ENCODE measurements around the gene MTHFD1L.
"Not testable (repeated sequence)": the region's sequence is repeated elsewhere in the genome, so short reads cannot be mapped to it uniquely, and the experiment has no call there.

MTHFD1L gene

GRCh38 chr6:151024597-151024996 lies 159.1 kb downstream of the MTHFD1L start:
- H3K36me3 Mint-ChIP-seq (ENCODE audit: insufficient read depth) = peaks cover 5% of the 10 kb centered on the region

GRCh38 chr6:151025076-151025475 lies 159.6 kb downstream of the MTHFD1L start:
- Mint-ChIP-seq H3K27me3 (no peaks in the 10 kb centered on the region), H3K4me1 (peaks cover 5% of the 10 kb centered on the region), H3K4me3 (no peak overlapping the region), H3K9me3 (peaks cover 5% of the 10 kb centered on the region), H3K27ac (ENCODE audit: low read depth) (no peak overlapping the region), H3K36me3 (ENCODE audit: insufficient read depth) (peaks cover 5% of the 10 kb centered on the region)
- no peak for ATAC-seq (replicated peaks; ENCODE audit: extremely low read depth, poor library complexity, severe bottlenecking)
- no peak for DNase-seq (ENCODE audit: low spot score in 2 of 2)

More at GRCh38 chr6:151024597-151024996, 159.1 kb downstream of the MTHFD1L start:
- Mint-ChIP-seq H3K4me3 (no peak overlapping the region), H3K4me1 (peaks cover 5% of the 10 kb centered on the region), H3K9me3 (peaks cover 5% of the 10 kb centered on the region), H3K27ac (ENCODE audit: low read depth) (no peak overlapping the region), H3K27me3 (no peaks in the 10 kb centered on the region)
- ATAC-seq (replicated peaks; ENCODE audit: extremely low read depth, poor library complexity, severe bottlenecking) (no peak), DNase-seq (ENCODE audit: low spot score in 2 of 2) (no peak)

- no peak for ATAC-seq (replicated peaks; ENCODE audit: extremely low read depth, poor library complexity, severe bottlenecking)
- Mint-ChIP-seq H3K9me3 (peaks cover 5% of the 10 kb centered on the region), H3K4me3 (no peak overlapping the region), H3K36me3 (ENCODE audit: insufficient read depth) (peaks cover 5% of the 10 kb centered on the region), H3K27me3 (no peaks in the 10 kb centered on the region), H3K4me1 (peaks cover 5% of the 10 kb centered on the region), H3K27ac (ENCODE audit: low read depth) (no peak overlapping the region)
- no peak for DNase-seq (ENCODE audit: low spot score in 2 of 2)
These were observed 160.7 kb downstream of the MTHFD1L start for GRCh38 chr6:151026041-151026663.

GRCh38 chr6:151027295-151027747 lies 161.8 kb downstream of the MTHFD1L start:
- ATAC-seq (replicated peaks; ENCODE audit: extremely low read depth, poor library complexity, severe bottlenecking) (no peak), DNase-seq (ENCODE audit: low spot score in 2 of 2) (no peak)
- Mint-ChIP-seq H3K4me1 (peaks cover 5% of the 10 kb centered on the region), H3K4me3 (no peak overlapping the region), H3K27ac (ENCODE audit: low read depth) (no peak overlapping the region), H3K36me3 (ENCODE audit: insufficient read depth) (peaks cover 5% of the 10 kb centered on the region), H3K9me3 (peaks cover 5% of the 10 kb centered on the region), H3K27me3 (no peaks in the 10 kb centered on the region)

- peaks cover 5% of the 10 kb centered on the region for H3K4me1 Mint-ChIP-seq
- H3K36me3 Mint-ChIP-seq (ENCODE audit: insufficient read depth) = peaks cover 1% of the 10 kb centered on the region
- H3K4me3 Mint-ChIP-seq = no peak overlapping the region
- no peak for DNase-seq (ENCODE audit: low spot score in 2 of 2)
- no peaks in the 10 kb centered on the region for H3K27me3 Mint-ChIP-seq
- no peak overlapping the region for H3K27ac Mint-ChIP-seq (ENCODE audit: low read depth)
- no peak for ATAC-seq (replicated peaks; ENCODE audit: extremely low read depth, poor library complexity, severe bottlenecking)
- H3K9me3 Mint-ChIP-seq = peaks cover 5% of the 10 kb centered on the region
These were observed 162.7 kb downstream of the MTHFD1L start for GRCh38 chr6:151027936-151028838.

GRCh38 chr6:151029970-151030369 lies 164.5 kb downstream of the MTHFD1L start:
- Mint-ChIP-seq H3K27me3 (no peaks in the 10 kb centered on the region), H3K4me3 (no peak overlapping the region), H3K9me3 (peaks cover 5% of the 10 kb centered on the region), H3K4me1 (peaks cover 5% of the 10 kb centered on the region), H3K27ac (ENCODE audit: low read depth) (no peak overlapping the region), H3K36me3 (ENCODE audit: insufficient read depth) (peaks cover 1% of the 10 kb centered on the region)
- no peak for DNase-seq (ENCODE audit: low spot score in 2 of 2)
- peak; percentile 32 for ATAC-seq (replicated peaks; ENCODE audit: extremely low read depth, poor library complexity, severe bottlenecking)

GRCh38 chr6:151032034-151032433 lies 166.5 kb downstream of the MTHFD1L start:
- Mint-ChIP-seq H3K9me3 (peaks cover 5% of the 10 kb centered on the region), H3K4me1 (peaks cover 5% of the 10 kb centered on the region), H3K27me3 (no peaks in the 10 kb centered on the region), H3K36me3 (ENCODE audit: insufficient read depth) (peaks cover 3% of the 10 kb centered on the region), H3K4me3 (no peak overlapping the region), H3K27ac (ENCODE audit: low read depth) (no peak overlapping the region)
- ATAC-seq (replicated peaks; ENCODE audit: extremely low read depth, poor library complexity, severe bottlenecking) (no peak), DNase-seq (ENCODE audit: low spot score in 2 of 2) (no peak)

GRCh38 chr6:151034825-151035781 lies 169.6 kb downstream of the MTHFD1L start:
- DNase-seq (ENCODE audit: low spot score in 2 of 2) (no peak), ATAC-seq (replicated peaks; ENCODE audit: extremely low read depth, poor library complexity, severe bottlenecking) (no peak)
- Mint-ChIP-seq H3K9me3 (no peaks in the 10 kb centered on the region), H3K4me1 (no peaks in the 10 kb centered on the region), H3K27ac (ENCODE audit: low read depth) (no peak overlapping the region), H3K36me3 (ENCODE audit: insufficient read depth) (peaks cover 8% of the 10 kb centered on the region), H3K27me3 (no peaks in the 10 kb centered on the region), H3K4me3 (no peak overlapping the region)

- H3K4me1 Mint-ChIP-seq; H3K27me3 Mint-ChIP-seq; H3K4me3 Mint-ChIP-seq; H3K9me3 Mint-ChIP-seq; H3K36me3 Mint-ChIP-seq (ENCODE audit: insufficient read depth); ATAC-seq (replicated peaks; ENCODE audit: extremely low read depth, poor library complexity, severe bottlenecking); DNase-seq (ENCODE audit: low spot score in 2 of 2); H3K27ac Mint-ChIP-seq (ENCODE audit: low read depth): not testable (repeated sequence)
These were observed 170.8 kb downstream of the MTHFD1L start for GRCh38 chr6:151036211-151036721.

GRCh38 chr6:151036869-151037680 lies 171.6 kb downstream of the MTHFD1L start:
- H3K9me3 Mint-ChIP-seq = no peaks in the 10 kb centered on the region
- H3K27ac Mint-ChIP-seq (ENCODE audit: low read depth) = no peak overlapping the region
- no peaks in the 10 kb centered on the region for H3K27me3 Mint-ChIP-seq
- no peak overlapping the region for H3K4me3 Mint-ChIP-seq
- no peak for ATAC-seq (replicated peaks; ENCODE audit: extremely low read depth, poor library complexity, severe bottlenecking)
- DNase-seq (ENCODE audit: low spot score in 2 of 2) = no peak
- no peaks in the 10 kb centered on the region for H3K4me1 Mint-ChIP-seq
- peaks cover 8% of the 10 kb centered on the region for H3K36me3 Mint-ChIP-seq (ENCODE audit: insufficient read depth)

GRCh38 chr6:151038616-151039015 lies 173.1 kb downstream of the MTHFD1L start:
- Mint-ChIP-seq H3K27ac (ENCODE audit: low read depth) (no peak overlapping the region), H3K4me3 (no peak overlapping the region), H3K9me3 (no peaks in the 10 kb centered on the region), H3K4me1 (no peaks in the 10 kb centered on the region), H3K27me3 (no peaks in the 10 kb centered on the region), H3K36me3 (ENCODE audit: insufficient read depth) (peaks cover 8% of the 10 kb centered on the region)
- DNase-seq (ENCODE audit: low spot score in 2 of 2) (no peak), ATAC-seq (replicated peaks; ENCODE audit: extremely low read depth, poor library complexity, severe bottlenecking) (no peak)
